Activated CD8-positive, alpha-beta T cell treated with anti-CD3 and anti-CD28 coated beads for 36 hours (primary cell): Measurements from ENCODE around the gene TCF7. TPM values are rescaled to one million over a fixed set of nuclear protein-coding genes. Genes with fewer than 3 reads are reported as not detected.

Experiments used
- ATAC-seq: fragments of 200-7000 bp; cut with Tn5 transposase; one replicate; pipeline ENCODE4 v1.10.0; 2021; ENCODE audit warnings: mild to moderate bottlenecking, moderate library complexity
- CTCF ChIA-PET: fragments of 350-600 bp; sonication (Branson Sonifier 250); formaldehyde crosslinking; loops from one replicate; lab custom pipeline; 2021; ENCODE audit warnings: antibody characterized with exemption; lab: Charles Lee
- POLR2A ChIA-PET: fragments of 350-600 bp; sonication (Branson Sonifier 250); formaldehyde crosslinking; loops from one replicate; lab custom pipeline; 2021; ENCODE audit warnings: antibody characterized with exemption; lab: Charles Lee
- DNase-seq: peaks from one replicate; pipeline ENCODE4 v3.0.0-alpha.2; 2020
- H3K27ac Mint-ChIP-seq: one replicate; pipeline ENCODE4 v1.8.0; 2021; ENCODE audit warnings: mild to moderate bottlenecking, mixed read lengths
- H3K27me3 Mint-ChIP-seq: one replicate; pipeline ENCODE4 v1.8.0; 2021; ENCODE audit warnings: mixed read lengths
- H3K36me3 Mint-ChIP-seq: one replicate; pipeline ENCODE4 v1.8.0; 2021; ENCODE audit warnings: low read depth, mixed read lengths
- H3K4me1 Mint-ChIP-seq: one replicate; pipeline ENCODE4 v1.8.0; 2021; ENCODE audit warnings: low read depth, mixed read lengths
- H3K4me3 Mint-ChIP-seq: one replicate; pipeline ENCODE4 v1.8.0; 2021; ENCODE audit warnings: mild to moderate bottlenecking, moderate library complexity, mixed read lengths
- H3K9me3 Mint-ChIP-seq: one replicate; pipeline ENCODE4 v1.8.0; 2021; ENCODE audit warnings: mixed read lengths
- intact Hi-C: fragments of 100-400 bp; cut with micrococcal nuclease; formaldehyde crosslinking; loops from one replicate; pipeline ENCODE4 v1.10.0; 2022
- total RNA-seq, 2 experiments: library from RNA; stranded (reverse); gene quantifications; one replicate each; pipeline ENCODE4 v1.2.3, GENCODE V29; 2021
- TF ChIP-seq, protein P1 (sequence below): fragments of 200-600 bp; IDR thresholded peaks from one replicate; pipeline ENCODE4 v1.8.0; 2022; ENCODE audit warnings: antibody characterized with exemption, mild to moderate bottlenecking

TCF7 gene
- total RNA-seq, 2 experiments from 2014 or later, result 47.4 to 50.3 TPM

DNA sequence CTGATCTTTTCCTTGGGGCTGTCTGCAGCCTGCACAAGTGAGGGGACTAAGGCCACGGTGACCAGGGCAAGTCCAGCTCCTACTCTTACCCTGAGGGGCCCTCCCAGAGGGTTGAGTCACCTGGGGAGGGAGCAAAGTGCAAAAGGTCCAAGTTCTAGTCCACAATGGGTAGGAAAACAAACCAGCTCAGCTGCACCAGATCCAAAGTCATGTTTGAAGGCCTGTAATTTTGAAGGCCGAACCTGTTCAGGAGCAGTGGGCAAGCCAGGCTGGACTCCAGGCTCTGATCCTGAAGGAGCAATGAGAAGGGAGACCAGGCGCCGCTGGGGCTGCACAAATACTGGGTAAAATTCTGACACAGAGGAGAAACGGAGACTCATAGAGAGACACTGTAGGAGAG is 15.8 kb upstream of the TCF7 start:
- DNase-seq (no peak), ATAC-seq (no peak)
- peaks cover 74% of the 10 kb centered on the region for H3K4me1 Mint-ChIP-seq
- intact Hi-C loops, result no loop called here
- H3K9me3 Mint-ChIP-seq, result no peaks in the 10 kb centered on the region
- no peaks in the 10 kb centered on the region for H3K36me3 Mint-ChIP-seq
- ChIA-PET CTCF (interaction anchor here (1.1 to 4.8 kb wide), 5 partner anchors 22 to 72 kb away, joined by 4 to 35 read pairs (median 7); no protein-coding TSS in a partner anchor), POLR2A (interaction anchor here (0.9 to 5.1 kb wide), 4 partner anchors 9 to 77 kb away, joined by 3 to 37 read pairs (median 12); no protein-coding TSS in a partner anchor)
- TF ChIP-seq, protein P1, sequence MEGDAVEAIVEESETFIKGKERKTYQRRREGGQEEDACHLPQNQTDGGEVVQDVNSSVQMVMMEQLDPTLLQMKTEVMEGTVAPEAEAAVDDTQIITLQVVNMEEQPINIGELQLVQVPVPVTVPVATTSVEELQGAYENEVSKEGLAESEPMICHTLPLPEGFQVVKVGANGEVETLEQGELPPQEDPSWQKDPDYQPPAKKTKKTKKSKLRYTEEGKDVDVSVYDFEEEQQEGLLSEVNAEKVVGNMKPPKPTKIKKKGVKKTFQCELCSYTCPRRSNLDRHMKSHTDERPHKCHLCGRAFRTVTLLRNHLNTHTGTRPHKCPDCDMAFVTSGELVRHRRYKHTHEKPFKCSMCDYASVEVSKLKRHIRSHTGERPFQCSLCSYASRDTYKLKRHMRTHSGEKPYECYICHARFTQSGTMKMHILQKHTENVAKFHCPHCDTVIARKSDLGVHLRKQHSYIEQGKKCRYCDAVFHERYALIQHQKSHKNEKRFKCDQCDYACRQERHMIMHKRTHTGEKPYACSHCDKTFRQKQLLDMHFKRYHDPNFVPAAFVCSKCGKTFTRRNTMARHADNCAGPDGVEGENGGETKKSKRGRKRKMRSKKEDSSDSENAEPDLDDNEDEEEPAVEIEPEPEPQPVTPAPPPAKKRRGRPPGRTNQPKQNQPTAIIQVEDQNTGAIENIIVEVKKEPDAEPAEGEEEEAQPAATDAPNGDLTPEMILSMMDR, result no peak
- no peak overlapping the region for H3K4me3 Mint-ChIP-seq
- no peaks in the 10 kb centered on the region for H3K27me3 Mint-ChIP-seq
- H3K27ac Mint-ChIP-seq, result peak overlapping the region; percentile 81

DNA sequence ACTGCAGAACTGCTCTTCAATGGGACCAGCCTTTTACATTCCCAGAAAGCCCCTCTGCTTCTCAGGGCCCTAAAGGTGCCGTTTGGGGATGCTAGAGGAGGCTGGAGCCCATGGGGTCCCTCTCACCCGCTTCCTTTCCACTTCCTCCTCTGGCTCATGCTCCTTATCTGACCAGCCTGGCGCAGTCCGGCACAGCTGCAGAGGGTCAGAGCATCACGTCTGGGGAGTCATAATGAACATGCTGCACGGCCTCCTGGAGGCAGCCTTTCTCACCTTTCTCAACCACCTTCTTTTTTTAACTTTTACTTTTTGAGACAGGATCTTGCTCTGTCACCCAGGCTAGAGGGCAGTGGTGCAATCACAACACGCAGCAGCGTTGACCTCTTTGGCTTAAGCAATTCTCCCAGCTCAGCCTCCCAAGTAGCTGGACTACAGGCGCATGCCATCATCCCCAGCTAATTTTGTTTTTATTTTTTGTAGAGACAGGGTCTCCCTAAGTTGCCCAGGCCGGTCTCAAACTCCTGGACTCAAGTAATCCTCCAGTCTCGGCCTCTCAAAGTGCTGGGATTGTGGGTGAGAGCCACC is 15.1 kb upstream of the TCF7 start:
- ChIA-PET POLR2A (interaction anchor here (0.8 to 5.1 kb wide), 10 partner anchors 9 to 77 kb away, joined by 3 to 37 read pairs (median 6); no protein-coding TSS in a partner anchor), CTCF (interaction anchor here (2.2 to 4.8 kb wide), 5 partner anchors 22 to 73 kb away, joined by 7 to 44 read pairs (median 14); no protein-coding TSS in a partner anchor)
- H3K27me3 Mint-ChIP-seq, result no peaks in the 10 kb centered on the region
- intact Hi-C loops, result no loop called here
- H3K36me3 Mint-ChIP-seq, result no peaks in the 10 kb centered on the region
- DNase-seq (no peak), ATAC-seq (no peak)
- H3K4me1 Mint-ChIP-seq, result peaks cover 73% of the 10 kb centered on the region
- H3K4me3 Mint-ChIP-seq, result no peak overlapping the region
- peak overlapping the region; percentile 81 for H3K27ac Mint-ChIP-seq
- TF ChIP-seq, protein P1, result no peak
- no peaks in the 10 kb centered on the region for H3K9me3 Mint-ChIP-seq

DNA sequence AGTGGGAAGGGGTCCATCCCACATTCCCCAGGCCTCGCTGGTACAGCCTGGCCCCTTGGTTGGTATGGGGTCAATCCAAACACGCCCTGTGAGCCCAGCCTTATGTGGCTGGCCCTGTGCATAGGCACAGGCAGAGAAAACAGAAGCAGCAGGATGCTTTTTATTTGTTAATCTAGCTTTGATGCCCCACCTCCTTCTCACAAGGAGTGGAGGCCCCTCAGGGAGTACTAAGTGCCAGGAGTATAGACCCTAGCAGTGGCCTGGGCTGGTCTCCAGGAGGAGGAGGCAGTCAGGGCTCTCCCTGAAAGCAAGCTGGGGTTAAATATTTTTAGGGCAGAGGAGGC is 14.6 kb upstream of the TCF7 start:
- no peak for ATAC-seq

DNA sequence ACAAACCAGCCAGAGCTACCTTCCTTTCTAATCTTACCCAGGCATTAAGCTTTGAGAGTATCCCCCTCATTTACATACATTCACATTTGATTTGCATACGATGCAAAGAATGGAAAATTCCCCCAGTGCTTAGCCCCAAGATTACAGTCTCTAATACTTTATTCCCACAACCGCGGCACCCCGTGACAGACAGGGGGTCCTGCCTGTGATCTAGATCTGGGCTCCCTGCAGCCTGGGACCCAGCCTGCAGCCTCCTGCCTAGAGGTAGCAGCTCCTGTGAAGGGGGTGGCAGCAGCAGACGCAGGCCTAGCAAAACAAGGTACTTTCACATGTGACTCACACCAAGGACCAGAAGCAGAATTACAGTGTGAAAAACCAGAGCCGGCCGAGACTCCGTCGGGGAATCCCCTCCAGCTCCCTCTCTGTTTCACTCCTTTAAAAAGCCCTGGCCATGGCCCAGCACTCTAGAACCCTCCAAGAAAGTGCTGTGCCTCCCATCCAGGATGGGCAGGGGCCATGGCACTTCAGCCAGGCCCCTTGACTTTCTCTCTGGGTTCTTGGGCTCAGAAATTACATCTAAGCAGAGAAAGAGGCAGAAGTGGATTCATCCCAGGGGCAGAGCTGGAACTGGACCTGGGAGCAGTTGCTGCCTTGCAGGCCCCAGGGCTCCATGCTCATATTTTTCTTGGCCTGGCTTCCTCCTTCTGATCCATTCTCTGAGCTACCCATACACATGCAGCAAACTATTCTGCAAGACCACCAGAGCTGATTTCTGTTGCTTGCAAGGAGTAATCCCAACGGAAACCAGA is 14.0 kb upstream of the TCF7 start:
- intact Hi-C loops, result loop anchor here (2.0 to 5.0 kb wide), 4 partner anchors 14 to 63 kb away; no protein-coding TSS in a partner anchor
- POLR2A ChIA-PET, result interaction anchor here (0.7 to 5.1 kb wide), 17 partner anchors 11 to 96 kb away, joined by 3 to 37 read pairs (median 4); partner anchors contain the start of genes SKP1 and VDAC1
- peak overlapping the region; percentile 81 for H3K27ac Mint-ChIP-seq
- peak; percentile 79 for ATAC-seq
- CTCF ChIA-PET, result interaction anchor here (0.6 to 4.8 kb wide), 11 partner anchors 19 to 74 kb away, joined by 3 to 44 read pairs (median 10); no protein-coding TSS in a partner anchor
- H3K27me3 Mint-ChIP-seq, result no peaks in the 10 kb centered on the region
- no peaks in the 10 kb centered on the region for H3K36me3 Mint-ChIP-seq
- no peaks in the 10 kb centered on the region for H3K9me3 Mint-ChIP-seq
- peaks cover 81% of the 10 kb centered on the region for H3K4me1 Mint-ChIP-seq
- peak overlapping the region; percentile 26 for H3K4me3 Mint-ChIP-seq
- TF ChIP-seq, protein P1, result no peak
- peak; percentile 94 for DNase-seq

More for the DNA sequence above, 14.6 kb upstream of the TCF7 start:
- Mint-ChIP-seq H3K27me3 (no peaks in the 10 kb centered on the region), H3K9me3 (no peaks in the 10 kb centered on the region), H3K4me1 (peaks cover 76% of the 10 kb centered on the region), H3K36me3 (no peaks in the 10 kb centered on the region), H3K27ac (peak overlapping the region; percentile 81), H3K4me3 (peak overlapping the region; percentile 26)
- TF ChIP-seq, protein P1, result no peak
- ChIA-PET CTCF (interaction anchor here (0.6 to 4.8 kb wide), 11 partner anchors 19 to 73 kb away, joined by 3 to 44 read pairs (median 10); no protein-coding TSS in a partner anchor), POLR2A (interaction anchor here (0.7 to 5.1 kb wide), 14 partner anchors 10 to 77 kb away, joined by 3 to 37 read pairs (median 5); partner anchors contain the start of gene SKP1)
- intact Hi-C loops, result loop anchor here (2.0 to 5.0 kb wide), 4 partner anchors 13 to 63 kb away; no protein-coding TSS in a partner anchor
- no peak for DNase-seq
